Neuron (in vitro differentiated cells): Measurements from ENCODE around the gene RTCA.

Experiments used
- H2AFZ ChIP-seq: one replicate; pipeline ENCODE4 v1.6.1; 2013; ENCODE audit warnings: low read depth, mild to moderate bottlenecking, inconsistent platforms, low read length, moderate library complexity
- H3K27me3 ChIP-seq: one replicate; pipeline ENCODE4 v1.6.1; 2013; ENCODE audit warnings: low read length; ENCODE audit not compliant: insufficient read depth
- H3K36me3 ChIP-seq: one replicate; pipeline ENCODE4 v1.6.1; 2013; ENCODE audit warnings: low read length; ENCODE audit not compliant: insufficient read depth
- H3K4me1 ChIP-seq: one replicate; pipeline ENCODE4 v1.6.1; 2013; ENCODE audit warnings: low read length; ENCODE audit not compliant: insufficient read depth
- H3K4me3 ChIP-seq: 2 replicates; pipeline ENCODE4 v1.5.1; 2013; ENCODE audit warnings: mild to moderate bottlenecking, low read length, moderate library complexity
- H3K9me3 ChIP-seq: one replicate; pipeline ENCODE4 v1.6.1; 2013; ENCODE audit warnings: low read length

The RTCA gene

DNA sequence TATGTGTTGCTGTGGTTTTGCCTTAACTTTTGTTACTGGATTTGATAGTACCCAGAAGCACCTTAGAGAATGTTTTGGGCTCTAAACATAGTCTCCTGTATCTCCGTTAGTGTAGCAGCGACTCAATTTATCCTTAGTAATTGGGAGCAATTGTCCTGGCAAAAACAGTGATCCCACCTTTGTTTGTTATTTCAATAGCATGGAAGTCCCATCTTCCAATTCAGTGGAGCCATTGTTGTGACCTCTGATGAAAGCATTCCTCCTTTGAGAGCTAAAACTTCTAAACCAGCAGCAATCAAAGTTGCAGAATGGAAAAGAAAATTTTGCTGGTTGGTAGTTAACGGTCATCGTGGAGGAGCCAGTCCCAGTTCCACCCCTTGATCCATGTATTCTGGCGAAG is 34.7 kb downstream of the RTCA start:
- Histone ChIP-seq H3K4me3 (no peak overlapping the region), H3K36me3 (no peaks in the 10 kb centered on the region), H3K27me3 (no peaks in the 10 kb centered on the region), H3K9me3 (no peaks in the 10 kb centered on the region), H2AFZ (no peak overlapping the region), H3K4me1 (peaks cover 6% of the 10 kb centered on the region)

DNA sequence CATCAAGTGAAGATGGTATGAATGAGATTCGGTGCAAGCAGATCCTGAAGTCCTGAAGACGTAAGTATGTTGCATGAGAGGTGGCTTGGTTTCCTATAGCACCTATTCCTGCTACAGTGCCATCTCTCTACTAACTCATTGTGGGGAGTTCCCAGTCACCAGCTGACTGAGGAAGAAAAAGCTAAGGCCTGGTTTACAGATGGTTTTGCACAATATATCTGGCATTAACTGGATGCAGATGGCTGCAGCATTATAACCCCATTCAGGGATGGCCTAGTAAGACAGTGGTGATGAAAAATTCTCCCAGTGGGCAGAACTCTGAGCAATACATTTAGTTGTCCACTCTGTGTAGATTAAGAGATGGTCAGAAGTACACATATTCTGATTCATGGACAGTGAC is 36.7 kb downstream of the RTCA start:
- no peak overlapping the region for H3K4me3 ChIP-seq
- no peaks in the 10 kb centered on the region for H3K27me3 ChIP-seq
- H2AFZ ChIP-seq, result no peak overlapping the region
- peaks cover 6% of the 10 kb centered on the region for H3K4me1 ChIP-seq
- no peaks in the 10 kb centered on the region for H3K36me3 ChIP-seq
- no peaks in the 10 kb centered on the region for H3K9me3 ChIP-seq

DNA sequence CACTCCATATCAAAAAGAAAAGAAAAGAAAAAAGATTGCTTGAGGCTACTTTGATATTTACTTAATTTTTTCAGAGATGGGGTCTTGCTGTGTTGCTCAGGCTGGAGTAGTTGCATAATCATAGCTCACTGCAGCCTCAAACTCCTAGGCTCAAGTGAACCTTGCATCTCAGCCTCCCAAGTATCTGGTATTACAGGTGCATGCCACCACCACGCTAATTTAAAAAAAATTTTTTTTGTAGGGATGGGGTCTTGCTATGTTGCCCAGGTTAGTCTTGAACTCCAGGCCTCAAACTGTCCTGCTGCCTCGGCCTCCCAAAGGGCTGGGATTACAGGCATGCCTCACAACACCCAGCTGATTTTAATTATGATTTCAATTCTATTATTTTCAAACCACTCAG is 38.2 kb downstream of the RTCA start:
- Histone ChIP-seq H2AFZ (no peak overlapping the region), H3K36me3 (no peaks in the 10 kb centered on the region), H3K27me3 (no peaks in the 10 kb centered on the region), H3K9me3 (no peaks in the 10 kb centered on the region), H3K4me3 (no peak overlapping the region), H3K4me1 (peaks cover 6% of the 10 kb centered on the region)

GRCh38 chr1:100304921-100305320 is 38.9 kb downstream of the RTCA start:
- Histone ChIP-seq H3K4me1 (peaks cover 6% of the 10 kb centered on the region), H3K27me3 (no peaks in the 10 kb centered on the region), H3K9me3 (no peaks in the 10 kb centered on the region), H2AFZ (no peak overlapping the region), H3K36me3 (no peaks in the 10 kb centered on the region), H3K4me3 (no peak overlapping the region)

DNA sequence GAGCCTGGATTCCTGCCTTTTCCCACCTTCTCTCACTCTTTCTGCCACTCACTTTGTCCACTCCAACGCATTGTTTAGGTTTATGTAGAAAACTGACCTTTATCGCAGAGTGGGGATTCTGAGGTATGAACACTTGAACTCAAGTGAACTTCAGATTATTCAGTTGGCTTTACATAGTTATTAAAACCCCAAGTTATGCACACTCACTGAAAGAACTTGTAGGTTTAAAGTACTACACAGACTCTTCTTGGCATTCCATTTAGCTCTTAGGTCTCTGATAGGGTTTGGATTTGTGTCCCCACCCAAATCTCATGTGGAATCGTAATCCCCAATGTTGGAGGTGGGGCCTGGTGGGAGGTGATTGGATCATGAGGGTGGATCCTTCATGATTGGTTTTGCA is 39.9 kb downstream of the RTCA start:
- Histone ChIP-seq H3K27me3 (no peaks in the 10 kb centered on the region), H3K4me1 (peaks cover 2% of the 10 kb centered on the region), H3K4me3 (no peak overlapping the region), H2AFZ (no peak overlapping the region), H3K36me3 (no peaks in the 10 kb centered on the region), H3K9me3 (no peaks in the 10 kb centered on the region)

DNA sequence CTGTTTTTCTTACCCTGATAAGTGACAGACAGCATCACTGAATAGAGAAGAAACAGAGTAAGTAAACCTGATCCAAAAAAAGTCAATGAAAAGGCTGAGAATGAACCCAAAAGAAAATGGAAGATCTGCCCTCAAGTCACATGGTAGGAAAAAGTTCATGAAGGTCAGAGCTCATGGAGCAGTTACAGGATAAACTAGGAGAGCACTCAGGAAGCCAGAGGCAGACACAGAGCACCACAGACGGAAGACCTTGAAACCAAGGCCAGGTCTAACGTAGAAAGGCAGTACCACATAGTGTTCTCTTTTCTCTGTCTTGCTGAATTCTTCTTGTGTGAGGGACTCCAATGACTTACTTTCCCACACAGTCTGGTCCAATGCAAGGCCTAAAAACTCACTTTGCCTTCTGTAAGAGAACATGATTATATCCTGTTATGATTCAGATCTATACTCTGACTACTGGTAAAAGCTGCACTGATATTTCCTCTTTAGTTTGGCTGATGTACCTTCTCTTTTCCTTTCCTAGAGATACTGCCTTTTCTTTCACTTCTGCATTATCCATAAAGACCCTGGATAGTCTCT is 40.8 kb downstream of the RTCA start:
- Histone ChIP-seq H3K27me3 (no peaks in the 10 kb centered on the region), H3K36me3 (no peaks in the 10 kb centered on the region), H3K4me1 (peaks cover 2% of the 10 kb centered on the region), H2AFZ (no peak overlapping the region), H3K9me3 (no peaks in the 10 kb centered on the region), H3K4me3 (no peak overlapping the region)

- Histone ChIP-seq H3K27me3 (no peaks in the 10 kb centered on the region), H3K4me3 (no peak overlapping the region), H2AFZ (no peak overlapping the region), H3K9me3 (no peaks in the 10 kb centered on the region), H3K4me1 (peaks cover 2% of the 10 kb centered on the region), H3K36me3 (no peaks in the 10 kb centered on the region)
Measured at GRCh38 chr1:100308777-100309176, 42.8 kb downstream of the RTCA start.

DNA sequence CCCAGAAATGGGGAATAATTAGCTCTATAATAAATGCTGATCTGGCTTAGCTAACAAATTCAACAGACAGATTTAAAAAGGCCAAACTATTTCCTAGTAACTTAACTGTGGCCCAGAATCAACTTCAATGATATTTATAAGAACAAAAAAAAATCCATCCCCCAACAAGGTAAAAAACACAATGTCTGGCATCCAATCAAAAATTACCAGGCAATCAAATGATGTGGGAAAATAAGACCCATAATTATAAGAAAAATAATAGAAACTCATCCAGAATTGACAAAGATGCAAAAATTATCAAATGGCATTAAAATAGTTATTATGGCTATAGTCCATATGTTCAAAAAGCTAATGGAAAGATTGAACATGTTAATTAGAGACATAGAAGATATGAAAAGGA is 43.8 kb downstream of the RTCA start:
- H3K27me3 ChIP-seq, result no peaks in the 10 kb centered on the region
- no peak overlapping the region for H2AFZ ChIP-seq
- peaks cover 1% of the 10 kb centered on the region for H3K4me1 ChIP-seq
- H3K9me3 ChIP-seq, result no peaks in the 10 kb centered on the region
- no peaks in the 10 kb centered on the region for H3K36me3 ChIP-seq
- H3K4me3 ChIP-seq, result no peak overlapping the region

DNA sequence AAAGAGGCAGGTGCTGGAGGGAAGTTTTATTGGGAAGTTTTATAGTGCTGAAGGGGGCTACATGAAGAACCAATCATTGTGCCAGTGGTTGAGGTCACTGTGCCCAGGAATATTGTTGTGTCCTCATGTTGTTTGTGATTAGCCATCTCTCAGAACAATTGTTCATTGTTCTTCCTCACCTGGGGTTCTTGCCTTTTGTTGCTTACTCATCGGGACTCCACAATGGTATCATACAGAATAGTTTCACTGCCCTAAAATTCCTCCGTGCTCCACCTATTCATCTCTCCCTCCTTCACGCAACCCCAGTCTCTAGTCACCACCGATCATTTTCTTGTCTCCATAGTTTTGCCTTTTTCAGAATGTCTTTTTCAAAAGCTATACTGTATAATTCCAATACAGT is 47.4 kb downstream of the RTCA start:
- Histone ChIP-seq H3K4me1 (no peaks in the 10 kb centered on the region), H3K27me3 (no peaks in the 10 kb centered on the region), H3K9me3 (peaks cover 7% of the 10 kb centered on the region), H3K36me3 (no peaks in the 10 kb centered on the region), H2AFZ (no peak overlapping the region), H3K4me3 (no peak overlapping the region)

DNA sequence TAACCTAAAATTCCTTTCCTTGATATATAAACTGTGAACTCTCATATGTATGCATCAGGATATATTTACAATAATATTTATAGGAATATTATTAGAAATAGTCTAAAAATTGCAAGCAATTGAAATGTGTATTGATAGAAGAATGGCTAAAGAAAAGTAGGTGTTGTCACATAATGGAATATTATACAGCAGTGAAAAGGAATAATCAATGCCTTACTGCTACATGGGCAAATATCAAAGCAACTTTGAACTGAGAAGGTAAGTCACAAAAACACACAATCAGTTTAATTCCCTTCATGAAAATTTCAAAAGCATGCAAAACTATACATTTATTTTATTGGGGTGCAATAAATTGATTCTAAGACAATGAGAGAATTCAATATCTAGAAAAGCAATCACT is 50.6 kb downstream of the RTCA start:
- H2AFZ ChIP-seq, result no peak overlapping the region
- peaks cover 7% of the 10 kb centered on the region for H3K9me3 ChIP-seq
- no peaks in the 10 kb centered on the region for H3K36me3 ChIP-seq
- no peak overlapping the region for H3K4me3 ChIP-seq
- no peaks in the 10 kb centered on the region for H3K4me1 ChIP-seq
- H3K27me3 ChIP-seq, result no peaks in the 10 kb centered on the region

DNA sequence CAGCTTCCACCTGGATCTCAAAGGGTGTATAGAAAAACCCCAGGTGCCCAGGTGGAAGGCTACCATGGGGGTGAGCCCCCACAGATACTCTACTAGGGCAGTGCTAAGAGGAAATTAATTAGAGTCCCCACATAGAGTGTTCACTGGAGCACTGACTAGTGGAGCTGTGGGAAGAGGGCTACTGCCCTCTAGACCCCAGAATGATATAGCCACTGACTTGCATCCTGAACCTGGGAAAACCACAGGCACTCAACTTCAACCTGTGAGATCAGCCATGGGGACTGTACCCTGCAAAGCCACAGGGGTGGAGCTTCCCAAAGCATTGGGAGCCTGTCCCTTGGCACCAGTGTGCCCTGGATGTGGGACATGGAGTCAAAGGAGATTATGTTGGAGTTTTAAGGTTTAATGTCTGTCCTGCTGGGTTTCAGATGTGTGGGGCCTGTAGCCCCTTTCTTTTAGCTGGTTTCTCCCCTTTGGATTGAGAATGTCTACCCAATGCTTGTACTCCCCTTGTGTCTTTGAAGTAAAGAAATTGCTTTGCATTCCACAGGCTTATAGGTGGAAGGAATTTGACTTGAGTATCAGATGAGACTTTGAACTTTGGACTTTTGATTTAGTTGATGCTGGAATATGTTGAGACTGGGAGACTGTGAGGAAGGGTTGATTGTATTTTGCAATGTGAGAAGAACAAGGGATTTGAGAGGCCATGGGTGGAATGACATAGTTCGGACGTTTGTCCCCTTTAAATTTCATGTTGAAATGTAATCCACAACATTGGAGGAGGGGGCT is 54.5 kb downstream of the RTCA start:
- Histone ChIP-seq H2AFZ (peak overlapping the region; percentile 2), H3K9me3 (peaks cover 4% of the 10 kb centered on the region), H3K36me3 (no peaks in the 10 kb centered on the region), H3K27me3 (no peaks in the 10 kb centered on the region), H3K4me3 (no peak overlapping the region), H3K4me1 (no peaks in the 10 kb centered on the region)

- H3K36me3 ChIP-seq, result no peaks in the 10 kb centered on the region
- H3K27me3 ChIP-seq, result no peaks in the 10 kb centered on the region
- H3K9me3 ChIP-seq, result peaks cover under 1% of the 10 kb centered on the region
- no peaks in the 10 kb centered on the region for H3K4me1 ChIP-seq
- no peak overlapping the region for H2AFZ ChIP-seq
- no peak overlapping the region for H3K4me3 ChIP-seq
Measured at GRCh38 chr1:100321100-100321493, 55.1 kb downstream of the RTCA start.

DNA sequence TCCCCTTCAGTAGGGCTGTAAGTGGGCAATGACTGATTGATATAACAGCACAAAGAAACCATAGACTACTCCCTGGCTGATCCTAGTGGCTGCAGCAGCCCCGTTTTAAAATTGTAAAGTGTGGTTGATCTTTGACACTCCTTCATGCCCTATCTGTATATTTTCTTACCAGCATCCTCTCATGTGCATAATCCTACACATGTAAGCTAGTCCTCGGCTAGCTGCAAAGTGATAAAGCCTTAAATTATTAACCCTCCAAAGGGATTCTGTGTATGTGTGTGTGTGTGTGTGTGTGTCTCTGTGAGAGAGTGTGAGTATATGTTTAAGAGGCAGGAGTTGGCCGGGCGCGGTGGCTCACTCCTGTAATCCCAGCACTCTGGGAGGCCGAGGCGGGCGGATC is 55.5 kb downstream of the RTCA start:
- no peaks in the 10 kb centered on the region for H3K36me3 ChIP-seq

More for the DNA sequence above, 55.5 kb downstream of the RTCA start:
- no peaks in the 10 kb centered on the region for H3K4me1 ChIP-seq
- no peaks in the 10 kb centered on the region for H3K9me3 ChIP-seq
- no peak overlapping the region for H3K4me3 ChIP-seq
- no peaks in the 10 kb centered on the region for H3K27me3 ChIP-seq
- no peak overlapping the region for H2AFZ ChIP-seq
